ENCODE results near the gene GRIPAP1. TPM values are rescaled to one million over a fixed set of nuclear protein-coding genes. Genes with fewer than 3 reads are reported as not detected.

GRIPAP1 gene
- total RNA-seq, 1 donor from 2014 or later, result 63.6 TPM

DNA sequence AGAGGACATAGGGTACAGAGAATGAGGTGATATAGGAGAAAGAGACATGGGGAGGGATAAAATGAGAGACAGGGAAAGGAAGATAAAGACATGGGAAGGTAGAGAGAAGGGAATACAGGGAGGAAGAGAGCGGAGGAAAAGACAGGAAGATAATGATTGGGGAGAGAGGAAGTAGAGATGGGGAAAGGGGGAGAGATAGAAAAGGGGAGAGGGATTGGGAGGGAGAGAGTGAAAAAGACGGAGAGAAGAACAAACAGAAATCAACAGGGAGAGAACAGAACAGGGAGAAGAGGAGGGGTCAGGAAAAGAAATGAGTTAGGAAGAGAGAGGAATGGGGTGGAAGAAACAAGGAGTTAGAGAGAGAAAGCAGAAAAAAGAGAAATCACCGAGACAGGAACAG lies 4.6 kb downstream of the GRIPAP1 start:
- DNase-seq (ENCODE audit: low spot score), result no peak
- Mint-ChIP-seq H3K27me3 (ENCODE audit: unreplicated experiment) (peaks cover 8% of the 10 kb centered on the region), H3K4me3 (ENCODE audit: unreplicated experiment) (peak overlapping the region; percentile 19), H3K27ac (ENCODE audit: unreplicated experiment) (peak overlapping the region; percentile 20), H3K36me3 (ENCODE audit: low read depth, unreplicated experiment) (peaks cover 23% of the 10 kb centered on the region), H3K9me3 (ENCODE audit: unreplicated experiment) (no peaks in the 10 kb centered on the region), H3K4me1 (ENCODE audit: unreplicated experiment) (peaks cover 27% of the 10 kb centered on the region)
- TF ChIP-seq, protein P1, sequence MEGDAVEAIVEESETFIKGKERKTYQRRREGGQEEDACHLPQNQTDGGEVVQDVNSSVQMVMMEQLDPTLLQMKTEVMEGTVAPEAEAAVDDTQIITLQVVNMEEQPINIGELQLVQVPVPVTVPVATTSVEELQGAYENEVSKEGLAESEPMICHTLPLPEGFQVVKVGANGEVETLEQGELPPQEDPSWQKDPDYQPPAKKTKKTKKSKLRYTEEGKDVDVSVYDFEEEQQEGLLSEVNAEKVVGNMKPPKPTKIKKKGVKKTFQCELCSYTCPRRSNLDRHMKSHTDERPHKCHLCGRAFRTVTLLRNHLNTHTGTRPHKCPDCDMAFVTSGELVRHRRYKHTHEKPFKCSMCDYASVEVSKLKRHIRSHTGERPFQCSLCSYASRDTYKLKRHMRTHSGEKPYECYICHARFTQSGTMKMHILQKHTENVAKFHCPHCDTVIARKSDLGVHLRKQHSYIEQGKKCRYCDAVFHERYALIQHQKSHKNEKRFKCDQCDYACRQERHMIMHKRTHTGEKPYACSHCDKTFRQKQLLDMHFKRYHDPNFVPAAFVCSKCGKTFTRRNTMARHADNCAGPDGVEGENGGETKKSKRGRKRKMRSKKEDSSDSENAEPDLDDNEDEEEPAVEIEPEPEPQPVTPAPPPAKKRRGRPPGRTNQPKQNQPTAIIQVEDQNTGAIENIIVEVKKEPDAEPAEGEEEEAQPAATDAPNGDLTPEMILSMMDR (IDR thresholded peaks at IDR 0.05; ENCODE audit: unreplicated experiment), result no peak

DNA sequence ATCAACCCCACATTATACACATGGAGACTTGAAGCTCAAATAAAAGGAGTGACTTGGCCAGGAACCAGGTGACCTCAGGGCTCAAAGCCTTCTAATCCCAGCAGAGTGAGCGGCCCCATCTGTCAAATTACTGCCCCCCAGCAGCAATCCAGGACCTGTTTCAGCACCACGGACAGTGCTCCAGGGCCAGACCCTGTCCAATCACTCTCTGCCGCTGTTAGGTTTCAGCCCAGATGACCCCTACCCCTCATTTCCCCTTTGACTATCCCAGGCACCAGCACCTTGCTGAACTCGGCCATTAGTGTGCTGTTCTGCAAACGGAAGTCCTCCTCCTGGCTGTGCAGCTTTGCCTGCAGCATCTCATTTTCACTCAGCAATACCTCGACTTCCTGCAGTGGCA lies 5.1 kb downstream of the GRIPAP1 start:
- Mint-ChIP-seq H3K4me1 (ENCODE audit: unreplicated experiment) (peaks cover 26% of the 10 kb centered on the region), H3K27me3 (ENCODE audit: unreplicated experiment) (peaks cover 8% of the 10 kb centered on the region), H3K27ac (ENCODE audit: unreplicated experiment) (no peak overlapping the region), H3K9me3 (ENCODE audit: unreplicated experiment) (no peaks in the 10 kb centered on the region), H3K4me3 (ENCODE audit: unreplicated experiment) (no peak overlapping the region), H3K36me3 (ENCODE audit: low read depth, unreplicated experiment) (peaks cover 26% of the 10 kb centered on the region)
- DNase-seq (ENCODE audit: low spot score), result peak; percentile 12
- TF ChIP-seq, protein P1 (IDR thresholded peaks at IDR 0.05; ENCODE audit: unreplicated experiment), result no peak

DNA sequence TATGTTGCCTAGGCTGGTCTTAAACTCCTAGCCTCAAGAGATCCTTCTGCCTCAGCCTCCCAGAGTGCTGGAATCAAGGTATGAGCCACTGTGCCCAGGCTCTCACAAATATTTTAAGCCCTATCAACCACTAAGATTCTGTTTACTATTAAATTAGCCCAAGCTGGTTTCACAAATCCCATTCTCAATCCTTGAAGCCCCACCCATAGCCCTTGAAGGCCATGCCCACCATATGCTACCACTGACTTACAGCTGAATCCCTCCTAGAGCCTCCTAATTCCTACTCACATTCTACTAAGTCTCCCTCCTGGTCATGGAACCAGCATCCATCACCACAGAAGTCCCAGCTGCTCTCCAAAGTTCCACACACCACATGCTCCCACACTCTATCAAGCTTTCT lies 9.7 kb downstream of the GRIPAP1 start:
- DNase-seq (ENCODE audit: low spot score), result no peak
- no peak overlapping the region for H3K27ac Mint-ChIP-seq (ENCODE audit: unreplicated experiment)
- peaks cover 3% of the 10 kb centered on the region for H3K4me1 Mint-ChIP-seq (ENCODE audit: unreplicated experiment)
- peaks cover 9% of the 10 kb centered on the region for H3K27me3 Mint-ChIP-seq (ENCODE audit: unreplicated experiment)
- TF ChIP-seq, protein P1 (IDR thresholded peaks at IDR 0.05; ENCODE audit: unreplicated experiment), result no peak
- peak overlapping the region; percentile 79 for H3K4me3 Mint-ChIP-seq (ENCODE audit: unreplicated experiment)
- H3K9me3 Mint-ChIP-seq (ENCODE audit: unreplicated experiment), result no peaks in the 10 kb centered on the region
- peaks cover 25% of the 10 kb centered on the region for H3K36me3 Mint-ChIP-seq (ENCODE audit: low read depth, unreplicated experiment)

DNA sequence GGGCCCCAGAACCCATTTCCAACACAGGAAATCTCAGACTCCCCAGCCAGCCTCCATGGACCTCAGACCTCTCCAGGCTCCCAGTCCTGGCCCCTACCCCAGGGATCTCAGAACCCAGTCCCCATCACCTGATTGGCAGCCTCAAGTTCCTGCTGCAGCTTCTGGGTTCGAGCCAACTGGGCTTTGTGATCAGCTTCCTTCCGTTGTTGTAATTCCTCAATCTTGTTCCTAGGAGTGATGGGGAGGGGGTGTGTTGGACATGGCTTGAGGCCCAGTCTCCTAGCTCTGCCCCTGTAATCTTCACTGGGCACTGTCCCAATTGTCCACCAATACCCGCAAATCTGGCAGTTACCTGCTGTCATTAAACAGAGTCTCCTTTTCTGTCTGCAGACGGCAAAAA lies 12.6 kb downstream of the GRIPAP1 start:
- no peak overlapping the region for H3K4me3 Mint-ChIP-seq (ENCODE audit: unreplicated experiment)
- no peaks in the 10 kb centered on the region for H3K4me1 Mint-ChIP-seq (ENCODE audit: unreplicated experiment)
- DNase-seq (ENCODE audit: low spot score), result no peak
- TF ChIP-seq, protein P1 (IDR thresholded peaks at IDR 0.05; ENCODE audit: unreplicated experiment), result no peak
- no peak overlapping the region for H3K27ac Mint-ChIP-seq (ENCODE audit: unreplicated experiment)
- peaks cover 7% of the 10 kb centered on the region for H3K27me3 Mint-ChIP-seq (ENCODE audit: unreplicated experiment)
- H3K9me3 Mint-ChIP-seq (ENCODE audit: unreplicated experiment), result no peaks in the 10 kb centered on the region
- H3K36me3 Mint-ChIP-seq (ENCODE audit: low read depth, unreplicated experiment), result peaks cover 23% of the 10 kb centered on the region

DNA sequence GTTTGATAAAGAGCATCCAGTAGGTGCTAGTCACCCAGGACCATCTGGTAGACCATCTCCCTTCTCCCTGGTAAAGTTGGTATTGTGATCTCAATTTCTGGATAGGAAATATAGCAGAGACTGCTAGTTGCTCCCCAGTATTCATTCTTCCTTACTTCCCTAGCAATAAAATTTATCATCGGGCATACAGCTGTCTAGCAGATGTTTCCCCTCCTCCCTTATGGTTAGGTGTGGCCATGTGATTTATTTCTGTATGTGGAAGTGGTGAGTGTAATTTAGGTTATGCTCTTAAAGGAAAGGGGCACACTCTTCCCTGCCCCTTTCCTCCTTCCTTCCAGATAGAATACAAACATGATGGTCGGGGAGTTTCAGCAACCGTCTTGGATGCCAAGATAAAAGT lies 18.2 kb downstream of the GRIPAP1 start:
- no peak for DNase-seq (ENCODE audit: low spot score)
- Mint-ChIP-seq H3K27ac (ENCODE audit: unreplicated experiment) (no peak overlapping the region), H3K36me3 (ENCODE audit: low read depth, unreplicated experiment) (peaks cover 41% of the 10 kb centered on the region), H3K4me3 (ENCODE audit: unreplicated experiment) (no peak overlapping the region), H3K27me3 (ENCODE audit: unreplicated experiment) (peaks cover 6% of the 10 kb centered on the region), H3K4me1 (ENCODE audit: unreplicated experiment) (no peaks in the 10 kb centered on the region), H3K9me3 (ENCODE audit: unreplicated experiment) (no peaks in the 10 kb centered on the region)
- TF ChIP-seq, protein P1 (IDR thresholded peaks at IDR 0.05; ENCODE audit: unreplicated experiment), result no peak

Measured in endothelial cell (in vitro differentiated cells).